Activated naive CD4-positive, alpha-beta T cell treated with anti-CD3 and anti-CD28 coated beads, Interleukin-2, amount 10 ng/mL, durations not matched to agents 7 days and 5 days (primary cell): ENCODE measurements around the gene ACTL6A.

ENCODE experiments used
- CTCF ChIA-PET: fragments of 350-600 bp; sonication (Branson Sonifier 250); formaldehyde crosslinking; loops from one replicate; lab custom pipeline; 2021; ENCODE audit warnings: antibody characterized with exemption; lab: Charles Lee
- DNase-seq: peaks from one replicate; pipeline ENCODE4 v3.0.0-alpha.2; 2020
- H3K27ac Mint-ChIP-seq: one replicate; pipeline ENCODE4 v1.8.0; 2021; ENCODE audit warnings: mild to moderate bottlenecking, moderate library complexity, mixed read lengths
- H3K27me3 Mint-ChIP-seq: one replicate; pipeline ENCODE4 v1.8.0; 2021; ENCODE audit warnings: mild to moderate bottlenecking, mixed read lengths
- H3K36me3 Mint-ChIP-seq: one replicate; pipeline ENCODE4 v1.8.0; 2021; ENCODE audit warnings: mixed read lengths
- H3K4me1 Mint-ChIP-seq: one replicate; pipeline ENCODE4 v1.8.0; 2021; ENCODE audit warnings: mixed read lengths
- H3K4me3 Mint-ChIP-seq: one replicate; pipeline ENCODE4 v1.8.0; 2021; ENCODE audit warnings: mild to moderate bottlenecking, moderate library complexity, mixed read lengths
- H3K9me3 Mint-ChIP-seq: one replicate; pipeline ENCODE4 v1.8.0; 2021; ENCODE audit warnings: mixed read lengths

Gene ACTL6A

GRCh38 chr3:179551349-179552105 lies 11.2 kb upstream of the ACTL6A start:
- no peaks in the 10 kb centered on the region for H3K9me3 Mint-ChIP-seq
- peaks cover 5% of the 10 kb centered on the region for H3K27me3 Mint-ChIP-seq
- H3K36me3 Mint-ChIP-seq = no peaks in the 10 kb centered on the region
- H3K27ac Mint-ChIP-seq = no peak overlapping the region
- CTCF ChIA-PET = interaction anchor here (0.7 kb wide), 1 partner anchor 105 kb away, joined by 3 read pairs; no protein-coding TSS in a partner anchor
- no peak overlapping the region for H3K4me3 Mint-ChIP-seq
- no peaks in the 10 kb centered on the region for H3K4me1 Mint-ChIP-seq
- DNase-seq = no peak

GRCh38 chr3:179558742-179559364 lies 3.9 kb upstream of the ACTL6A start:
- H3K4me1 Mint-ChIP-seq = peaks cover 12% of the 10 kb centered on the region
- H3K27me3 Mint-ChIP-seq = peaks cover 13% of the 10 kb centered on the region
- no peak overlapping the region for H3K27ac Mint-ChIP-seq
- no peak overlapping the region for H3K4me3 Mint-ChIP-seq
- CTCF ChIA-PET = interaction anchor here (0.6 to 2.0 kb wide), 5 partner anchors 26 to 238 kb away, joined by 3 to 9 read pairs (median 3); partner anchors contain the start of gene MFN1
- peak; percentile 70 for DNase-seq
- H3K36me3 Mint-ChIP-seq = peaks cover 2% of the 10 kb centered on the region
- no peaks in the 10 kb centered on the region for H3K9me3 Mint-ChIP-seq

- DNase-seq = no peak
- Mint-ChIP-seq H3K4me1 (peaks cover 30% of the 10 kb centered on the region), H3K27ac (no peak overlapping the region), H3K4me3 (no peak overlapping the region), H3K9me3 (no peaks in the 10 kb centered on the region), H3K36me3 (peaks cover 6% of the 10 kb centered on the region), H3K27me3 (peaks cover 13% of the 10 kb centered on the region)
- CTCF ChIA-PET = interaction anchor here (0.6 kb wide), 1 partner anchor 375 kb away, joined by 3 read pairs; no protein-coding TSS in a partner anchor
Observed at GRCh38 chr3:179560791-179561190, 1.9 kb upstream of the ACTL6A start.

GRCh38 chr3:179563271-179563783 lies 601 bp downstream of the ACTL6A start:
- H3K9me3 Mint-ChIP-seq = no peaks in the 10 kb centered on the region
- H3K4me1 Mint-ChIP-seq = peaks cover 35% of the 10 kb centered on the region
- peak; percentile 81 for DNase-seq
- H3K36me3 Mint-ChIP-seq = peaks cover 7% of the 10 kb centered on the region
- H3K27me3 Mint-ChIP-seq = peaks cover 13% of the 10 kb centered on the region
- CTCF ChIA-PET = interaction anchor here (0.9 kb wide), 1 partner anchor 216 kb away, joined by 3 read pairs; the partner anchor contains the start of gene MFN1
- peak overlapping the region; percentile 91 for H3K4me3 Mint-ChIP-seq
- peak overlapping the region; percentile 94 for H3K27ac Mint-ChIP-seq

GRCh38 chr3:179565496-179565895 lies 2.8 kb downstream of the ACTL6A start:
- Mint-ChIP-seq H3K36me3 (peaks cover 12% of the 10 kb centered on the region), H3K4me1 (peaks cover 35% of the 10 kb centered on the region), H3K9me3 (no peaks in the 10 kb centered on the region), H3K27ac (peak overlapping the region; percentile 35), H3K4me3 (peak overlapping the region; percentile 2), H3K27me3 (peaks cover 10% of the 10 kb centered on the region)
- DNase-seq = no peak
- CTCF ChIA-PET = interaction anchor here (1.4 kb wide), 1 partner anchor 12 kb away, joined by 3 read pairs; no protein-coding TSS in a partner anchor

- CTCF ChIA-PET = no interaction called here
- Mint-ChIP-seq H3K4me3 (no peak overlapping the region), H3K27me3 (no peaks in the 10 kb centered on the region), H3K27ac (no peak overlapping the region), H3K4me1 (no peaks in the 10 kb centered on the region), H3K9me3 (no peaks in the 10 kb centered on the region), H3K36me3 (peaks cover 33% of the 10 kb centered on the region)
- no peak for DNase-seq
Observed at GRCh38 chr3:179580992-179581391, 18.3 kb downstream of the ACTL6A start.

- DNase-seq = no peak
- CTCF ChIA-PET = no interaction called here
- Mint-ChIP-seq H3K9me3 (no peaks in the 10 kb centered on the region), H3K4me1 (no peaks in the 10 kb centered on the region), H3K27me3 (no peaks in the 10 kb centered on the region), H3K27ac (no peak overlapping the region), H3K36me3 (peaks cover 41% of the 10 kb centered on the region), H3K4me3 (no peak overlapping the region)
Observed at GRCh38 chr3:179589143-179589542, 26.4 kb downstream of the ACTL6A start.

GRCh38 chr3:179590669-179591068 lies 27.9 kb downstream of the ACTL6A start:
- Mint-ChIP-seq H3K36me3 (peaks cover 42% of the 10 kb centered on the region), H3K27me3 (no peaks in the 10 kb centered on the region), H3K9me3 (no peaks in the 10 kb centered on the region), H3K4me1 (no peaks in the 10 kb centered on the region), H3K27ac (no peak overlapping the region), H3K4me3 (no peak overlapping the region)
- CTCF ChIA-PET = no interaction called here
- no peak for DNase-seq

GRCh38 chr3:179591313-179591712 lies 28.6 kb downstream of the ACTL6A start:
- H3K9me3 Mint-ChIP-seq = no peaks in the 10 kb centered on the region
- no peaks in the 10 kb centered on the region for H3K27me3 Mint-ChIP-seq
- H3K27ac Mint-ChIP-seq = no peak overlapping the region
- H3K4me1 Mint-ChIP-seq = no peaks in the 10 kb centered on the region
- DNase-seq = no peak
- H3K36me3 Mint-ChIP-seq = peaks cover 36% of the 10 kb centered on the region
- no peak overlapping the region for H3K4me3 Mint-ChIP-seq
- CTCF ChIA-PET = no interaction called here

- no peaks in the 10 kb centered on the region for H3K27me3 Mint-ChIP-seq
- peaks cover 17% of the 10 kb centered on the region for H3K4me1 Mint-ChIP-seq
- no peak for DNase-seq
- CTCF ChIA-PET = no interaction called here
- H3K4me3 Mint-ChIP-seq = no peak overlapping the region
- peaks cover 30% of the 10 kb centered on the region for H3K36me3 Mint-ChIP-seq
- no peak overlapping the region for H3K27ac Mint-ChIP-seq
- no peaks in the 10 kb centered on the region for H3K9me3 Mint-ChIP-seq
Observed at GRCh38 chr3:179599531-179599930, 36.8 kb downstream of the ACTL6A start.

GRCh38 chr3:179603321-179603720 lies 40.6 kb downstream of the ACTL6A start:
- peaks cover 49% of the 10 kb centered on the region for H3K4me1 Mint-ChIP-seq
- H3K4me3 Mint-ChIP-seq = peak overlapping the region; percentile 98
- peaks cover 34% of the 10 kb centered on the region for H3K36me3 Mint-ChIP-seq
- H3K9me3 Mint-ChIP-seq = no peaks in the 10 kb centered on the region
- DNase-seq = no peak
- H3K27ac Mint-ChIP-seq = peak overlapping the region; percentile 97
- CTCF ChIA-PET = no interaction called here
- no peaks in the 10 kb centered on the region for H3K27me3 Mint-ChIP-seq

- peak overlapping the region; percentile 97 for H3K27ac Mint-ChIP-seq
- no peak for DNase-seq
- peaks cover 33% of the 10 kb centered on the region for H3K36me3 Mint-ChIP-seq
- CTCF ChIA-PET = no interaction called here
- H3K9me3 Mint-ChIP-seq = no peaks in the 10 kb centered on the region
- no peaks in the 10 kb centered on the region for H3K27me3 Mint-ChIP-seq
- H3K4me3 Mint-ChIP-seq = peak overlapping the region; percentile 98
- peaks cover 52% of the 10 kb centered on the region for H3K4me1 Mint-ChIP-seq
Observed at GRCh38 chr3:179603831-179604230, 41.1 kb downstream of the ACTL6A start.

- DNase-seq = peak; percentile 96
- Mint-ChIP-seq H3K4me1 (peaks cover 58% of the 10 kb centered on the region), H3K36me3 (peaks cover 36% of the 10 kb centered on the region), H3K9me3 (no peaks in the 10 kb centered on the region), H3K27ac (peak within 1 kb of the TSS; percentile 97), H3K27me3 (no peaks in the 10 kb centered on the region), H3K4me3 (peak within 1 kb of the TSS; percentile 98)
- CTCF ChIA-PET = interaction anchor here (1.1 kb wide), 1 partner anchor 48 kb away, joined by 3 read pairs; the partner anchor contains the start of gene USP13
Observed at GRCh38 chr3:179604321-179605078, 41.8 kb downstream of the ACTL6A start, which contains the start of the genes MRPL47 and NDUFB5. Gene MRPL47 (minus strand): TSS chr3:179604638. CDS start chr3:179604624, 14 bp downstream. Gene NDUFB5 (plus strand): TSS chr3:179604794. CDS start chr3:179604816, 22 bp downstream.
